Measurements from ENCODE around the gene PHACTR1. TPM values are rescaled to one million over a fixed set of nuclear protein-coding genes. Genes with fewer than 3 reads are reported as not detected.
A peak's percentile ranks its signal among the peaks of the same experiment; 100 is the strongest.

Gene PHACTR1
- total RNA-seq, 1 donor from 2014 or later: 72.8 TPM

DNA sequence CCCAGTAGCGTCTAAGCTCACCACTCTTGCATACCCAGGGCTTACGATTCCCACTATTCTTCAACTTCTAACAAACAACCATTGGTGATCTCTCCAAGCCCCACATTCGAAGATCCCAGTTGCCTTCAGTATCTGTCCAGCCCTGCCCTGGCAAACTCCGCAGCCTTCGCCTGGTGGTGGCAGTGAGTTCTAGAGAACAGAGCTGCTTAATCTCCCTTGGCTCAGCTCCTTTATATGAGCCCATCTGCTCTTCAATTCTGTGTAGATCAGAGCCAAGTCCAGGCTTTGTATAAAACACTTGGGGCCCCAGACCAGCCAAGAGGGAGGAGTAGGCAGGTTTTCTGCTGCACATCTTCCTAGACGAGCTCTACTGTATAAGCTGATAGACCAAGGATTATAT is 193.3 kb downstream of the PHACTR1 start:
- no peaks in the 10 kb centered on the region for H3K4me1 ChIP-seq
- ATAC-seq (no peak), DNase-seq (no peak)
- no peak overlapping the region for H3K4me3 ChIP-seq
- no peak overlapping the region for H3K27ac ChIP-seq
- intact Hi-C loops (cut with DNase I): no loop called here
- H3K36me3 ChIP-seq: no peaks in the 10 kb centered on the region
- H3K27me3 ChIP-seq: no peaks in the 10 kb centered on the region
- TF ChIP-seq, protein P1, sequence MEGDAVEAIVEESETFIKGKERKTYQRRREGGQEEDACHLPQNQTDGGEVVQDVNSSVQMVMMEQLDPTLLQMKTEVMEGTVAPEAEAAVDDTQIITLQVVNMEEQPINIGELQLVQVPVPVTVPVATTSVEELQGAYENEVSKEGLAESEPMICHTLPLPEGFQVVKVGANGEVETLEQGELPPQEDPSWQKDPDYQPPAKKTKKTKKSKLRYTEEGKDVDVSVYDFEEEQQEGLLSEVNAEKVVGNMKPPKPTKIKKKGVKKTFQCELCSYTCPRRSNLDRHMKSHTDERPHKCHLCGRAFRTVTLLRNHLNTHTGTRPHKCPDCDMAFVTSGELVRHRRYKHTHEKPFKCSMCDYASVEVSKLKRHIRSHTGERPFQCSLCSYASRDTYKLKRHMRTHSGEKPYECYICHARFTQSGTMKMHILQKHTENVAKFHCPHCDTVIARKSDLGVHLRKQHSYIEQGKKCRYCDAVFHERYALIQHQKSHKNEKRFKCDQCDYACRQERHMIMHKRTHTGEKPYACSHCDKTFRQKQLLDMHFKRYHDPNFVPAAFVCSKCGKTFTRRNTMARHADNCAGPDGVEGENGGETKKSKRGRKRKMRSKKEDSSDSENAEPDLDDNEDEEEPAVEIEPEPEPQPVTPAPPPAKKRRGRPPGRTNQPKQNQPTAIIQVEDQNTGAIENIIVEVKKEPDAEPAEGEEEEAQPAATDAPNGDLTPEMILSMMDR (IDR thresholded peaks at IDR 0.05): no peak
- H3K9me3 ChIP-seq: no peaks in the 10 kb centered on the region

DNA sequence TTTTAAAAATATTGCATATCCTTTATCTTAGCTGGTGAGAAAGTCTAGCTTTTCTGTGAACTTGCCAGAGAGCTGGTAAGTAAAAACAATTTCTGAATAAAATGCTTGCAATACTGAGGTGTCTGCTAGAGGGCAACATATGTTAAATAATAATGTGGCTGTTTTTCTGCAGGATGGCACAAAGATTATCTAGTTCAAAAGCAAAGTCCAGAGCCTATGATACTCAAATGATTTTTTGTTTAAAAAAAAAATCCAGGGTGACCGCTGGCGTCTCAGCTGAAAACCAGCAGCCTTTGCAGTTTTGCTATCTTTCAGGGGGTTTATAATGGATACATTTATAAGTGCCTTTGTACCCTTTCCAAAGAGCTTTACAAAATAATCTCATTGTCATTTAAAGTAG is 194.9 kb downstream of the PHACTR1 start:
- Histone ChIP-seq H3K27me3 (no peaks in the 10 kb centered on the region), H3K4me3 (no peak overlapping the region), H3K4me1 (no peaks in the 10 kb centered on the region), H3K9me3 (no peaks in the 10 kb centered on the region), H3K36me3 (no peaks in the 10 kb centered on the region), H3K27ac (no peak overlapping the region)
- TF ChIP-seq, protein P1 (IDR thresholded peaks at IDR 0.05): peak; percentile 64
- intact Hi-C loops (cut with DNase I): no loop called here
- peak; percentile 62 for ATAC-seq
- DNase-seq: no peak

DNA sequence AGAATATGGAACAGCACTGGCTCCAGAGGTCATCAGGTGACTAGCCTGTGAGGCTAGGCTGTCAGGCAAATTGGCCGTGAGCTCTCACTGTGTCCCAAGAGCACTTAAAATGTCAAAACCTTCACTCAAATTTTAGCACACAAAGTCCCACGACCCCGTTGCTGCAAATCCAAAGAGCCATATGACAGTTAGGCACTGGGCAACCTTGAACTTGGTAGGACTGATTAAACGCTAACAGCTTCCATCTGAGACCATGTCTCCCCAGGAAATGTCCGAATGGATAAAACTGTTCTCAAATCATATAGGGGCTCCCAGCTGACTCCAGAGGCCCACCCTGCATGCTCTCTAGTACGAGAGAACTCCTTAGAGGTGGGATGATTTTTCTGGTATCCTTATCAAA is 196.6 kb downstream of the PHACTR1 start:
- intact Hi-C loops (cut with DNase I): no loop called here

DNA sequence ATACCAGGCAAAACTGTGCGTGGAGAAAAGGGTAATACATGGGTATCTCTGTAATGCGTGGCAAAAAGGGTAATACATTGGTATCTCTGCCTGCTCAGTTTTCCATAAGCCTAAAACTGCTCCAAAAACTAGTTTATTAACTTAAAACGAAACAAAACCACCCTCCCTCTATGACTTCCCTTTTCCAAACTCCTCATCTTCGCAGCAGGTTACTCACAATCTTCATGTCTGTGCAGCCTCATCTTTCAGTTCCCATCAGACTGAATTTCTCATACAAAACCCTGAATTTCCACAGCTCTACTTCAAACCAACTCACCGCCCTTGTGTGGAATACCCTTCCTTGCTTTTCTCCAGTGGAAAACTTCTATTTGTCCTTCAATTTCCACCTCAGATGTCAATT is 199.4 kb downstream of the PHACTR1 start:
- H3K27me3 ChIP-seq: no peaks in the 10 kb centered on the region
- no peaks in the 10 kb centered on the region for H3K9me3 ChIP-seq
- no peak overlapping the region for H3K27ac ChIP-seq
- H3K4me1 ChIP-seq: no peaks in the 10 kb centered on the region
- no peak for DNase-seq
- TF ChIP-seq, protein P1 (IDR thresholded peaks at IDR 0.05): no peak
- H3K4me3 ChIP-seq: no peak overlapping the region
- ATAC-seq: no peak
- intact Hi-C loops (cut with DNase I): no loop called here
- H3K36me3 ChIP-seq: no peaks in the 10 kb centered on the region

More for the DNA sequence above, 196.6 kb downstream of the PHACTR1 start:
- no peaks in the 10 kb centered on the region for H3K27me3 ChIP-seq
- H3K36me3 ChIP-seq: no peaks in the 10 kb centered on the region
- no peaks in the 10 kb centered on the region for H3K4me1 ChIP-seq
- ATAC-seq: no peak
- H3K4me3 ChIP-seq: no peak overlapping the region
- H3K9me3 ChIP-seq: no peaks in the 10 kb centered on the region
- no peak overlapping the region for H3K27ac ChIP-seq
- DNase-seq: no peak
- TF ChIP-seq, protein P1 (IDR thresholded peaks at IDR 0.05): no peak

DNA sequence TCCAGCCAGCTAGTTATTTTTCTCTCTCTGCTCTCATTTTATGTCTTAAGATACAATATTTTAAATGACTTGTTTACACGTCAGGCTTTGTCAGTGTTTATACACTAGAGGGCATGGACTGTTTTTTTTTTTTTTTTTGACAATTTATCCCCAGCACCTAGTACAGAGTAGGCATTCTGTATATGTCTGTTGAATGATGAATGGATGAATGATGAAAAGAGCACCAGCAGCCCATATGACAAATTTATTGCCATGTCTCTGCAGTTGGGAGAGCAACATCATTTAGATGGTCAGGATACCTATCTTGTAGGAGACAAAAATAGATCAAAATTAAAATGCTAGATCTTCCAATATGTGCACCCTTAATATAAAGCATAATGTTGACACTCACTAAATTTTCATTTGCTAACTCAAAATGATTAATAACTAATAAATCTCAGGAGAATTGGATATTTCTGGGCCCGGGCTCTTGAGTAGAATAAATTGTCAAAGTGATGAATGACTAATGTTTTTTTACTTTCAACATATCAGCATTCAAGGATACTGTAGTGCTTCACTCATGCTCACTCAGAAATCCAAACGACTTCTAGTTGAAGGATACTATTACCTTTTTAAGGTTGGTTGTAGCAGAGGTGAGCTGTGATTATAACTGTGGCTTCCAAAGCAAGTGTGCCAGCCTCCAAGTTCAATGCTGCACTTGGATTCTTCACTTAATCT is 200.0 kb downstream of the PHACTR1 start:
- Histone ChIP-seq H3K9me3 (no peaks in the 10 kb centered on the region), H3K36me3 (no peaks in the 10 kb centered on the region), H3K4me1 (no peaks in the 10 kb centered on the region), H3K27ac (no peak overlapping the region), H3K4me3 (no peak overlapping the region), H3K27me3 (no peaks in the 10 kb centered on the region)
- intact Hi-C loops (cut with DNase I): no loop called here
- ATAC-seq (no peak), DNase-seq (no peak)
- TF ChIP-seq, protein P1 (IDR thresholded peaks at IDR 0.05): no peak

DNA sequence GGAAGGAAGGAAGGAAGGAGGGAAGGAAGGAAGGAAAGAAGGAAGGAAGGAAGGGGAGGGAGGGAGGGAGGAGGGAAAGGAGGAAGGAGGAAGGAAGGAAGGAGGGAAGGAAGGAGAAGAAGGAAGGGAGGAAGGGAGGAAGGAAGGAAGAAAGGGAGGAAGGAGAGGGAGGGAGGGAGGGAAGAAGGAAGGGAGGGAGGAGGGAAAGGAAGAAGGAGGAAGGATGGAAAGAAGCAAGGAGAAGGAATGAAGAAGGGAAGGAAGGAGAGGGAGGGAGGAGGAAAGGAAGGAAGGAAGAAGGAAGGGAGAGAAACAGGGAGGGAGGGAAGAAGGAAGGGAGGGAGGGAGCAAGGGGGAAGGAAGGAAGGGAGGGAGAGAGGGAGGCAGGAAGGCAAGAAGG is 204.9 kb downstream of the PHACTR1 start:
- Histone ChIP-seq H3K4me1 (no peaks in the 10 kb centered on the region), H3K27me3 (no peaks in the 10 kb centered on the region), H3K36me3 (no peaks in the 10 kb centered on the region), H3K9me3 (no peaks in the 10 kb centered on the region), H3K4me3 (no peak overlapping the region), H3K27ac (no peak overlapping the region)
- ATAC-seq (no peak), DNase-seq (no peak)
- intact Hi-C loops (cut with DNase I): no loop called here
- TF ChIP-seq, protein P1 (IDR thresholded peaks at IDR 0.05): no peak

Data from upper lobe of right lung (tissue), 1 donor.